IMR-90 (cell line): ENCODE results near the gene SLC38A5. TPM values are rescaled to one million over a fixed set of nuclear protein-coding genes. Genes with fewer than 3 reads are reported as not detected.
"Not testable (repeated sequence)": the region's sequence is repeated elsewhere in the genome, so short reads cannot be mapped to it uniquely, and the experiment has no call there.

Experiments
- ATAC-seq: fragments of 200-7000 bp; cut with Tn5 transposase; 2 replicates; pipeline ENCODE4 v1.9.1; 2020; ENCODE audit warnings: low read depth, mild to moderate bottlenecking, moderate library complexity
- BruUV-seq: library from RNA; stranded (reverse); fragments of 400-500 nt; replicated peaks from 2 replicates; lab custom pipeline; 2021; lab: Mats Ljungman, UMichigan
- CTCF ChIA-PET: fragments of 300-600 bp; formaldehyde crosslinking; extraction: SDS; loops from one replicate; lab custom pipeline; 2021; ENCODE audit warnings: antibody characterized with exemption; lab: Yijun Ruan, JAX
- POLR2A ChIA-PET: fragments of 300-600 bp; sonication (Branson Sonifier 250); formaldehyde crosslinking; loops from one replicate; lab custom pipeline; 2022; ENCODE audit warnings: antibody characterized with exemption; ENCODE audit not compliant: unreplicated experiment; lab: Charles Lee
- DNase-seq: peaks from one replicate; pipeline ENCODE4 v3.0.0; 2013
- H2AFZ ChIP-seq: replicated peaks from 2 replicates; pipeline ENCODE3; 2013; ENCODE audit warnings: low read length, mild to moderate bottlenecking; ENCODE audit not compliant: poor library complexity
- H2AK5ac ChIP-seq: 2 replicates; pipeline ENCODE4 v1.6.1; 2013; ENCODE audit warnings: low read depth, low read length, inconsistent platforms
- H2AK9ac ChIP-seq: replicated peaks from 2 replicates; pipeline ENCODE3; 2013; ENCODE audit warnings: mild to moderate bottlenecking, low read depth, low read length, moderate library complexity; ENCODE audit not compliant: poor library complexity
- H2BK120ac ChIP-seq: 2 replicates; pipeline ENCODE4 v1.6.1; 2013; ENCODE audit warnings: low read depth, low read length, inconsistent platforms
- H2BK15ac ChIP-seq: 3 replicates; pipeline ENCODE4 v1.6.1; 2013; ENCODE audit warnings: low read depth, low read length, inconsistent platforms
- H2BK20ac ChIP-seq: 2 replicates; pipeline ENCODE4 v1.6.1; 2013; ENCODE audit warnings: low read depth, mild to moderate bottlenecking, inconsistent platforms, low read length, moderate library complexity
- H2BK5ac ChIP-seq: 2 replicates; pipeline ENCODE4 v1.6.1; 2013; ENCODE audit warnings: mild to moderate bottlenecking, low read depth, low read length, inconsistent platforms; ENCODE audit not compliant: poor library complexity, severe bottlenecking
- H3K14ac ChIP-seq: replicated peaks from 2 replicates; pipeline ENCODE4 v1.6.1; 2013; ENCODE audit warnings: low read depth, low read length, inconsistent platforms
- H3K18ac ChIP-seq: 2 replicates; pipeline ENCODE4 v1.6.1; 2013; ENCODE audit warnings: low read depth, low read length, control low read depth
- H3K23ac ChIP-seq: 2 replicates; pipeline ENCODE4 v1.6.1; 2013; ENCODE audit warnings: low read depth, low read length, inconsistent platforms
- H3K27ac ChIP-seq: 2 replicates; pipeline ENCODE4 v1.5.1; 2013; ENCODE audit warnings: mild to moderate bottlenecking, control low read depth, low read length; ENCODE audit not compliant: insufficient read depth
- H3K27me3 ChIP-seq: 2 replicates; pipeline ENCODE4 v1.6.1; 2013; ENCODE audit warnings: low read length; ENCODE audit not compliant: control insufficient read depth, insufficient read depth
- H3K36me3 ChIP-seq: 2 replicates; pipeline ENCODE4 v1.6.1; 2013; ENCODE audit warnings: low read length, mixed read lengths; ENCODE audit not compliant: control insufficient read depth, insufficient read depth
- H3K4ac ChIP-seq: 2 replicates; pipeline ENCODE4 v1.6.1; 2013; ENCODE audit warnings: low read depth, low read length, inconsistent platforms
- H3K4me1 ChIP-seq: 2 replicates; pipeline ENCODE4 v1.6.1; 2013; ENCODE audit warnings: low read length, mixed read lengths; ENCODE audit not compliant: control insufficient read depth, insufficient read depth
- H3K4me2 ChIP-seq: 2 replicates; pipeline ENCODE4 v1.6.1; 2013; ENCODE audit warnings: low read depth, mild to moderate bottlenecking, control low read depth, low read length, moderate library complexity
- H3K4me3 ChIP-seq: 2 replicates; pipeline ENCODE4 v1.5.1; 2013; ENCODE audit warnings: low read depth, mild to moderate bottlenecking, control low read depth, low read length, moderate library complexity; ENCODE audit not compliant: insufficient read depth
- H3K56ac ChIP-seq: 2 replicates; pipeline ENCODE4 v1.6.1; 2013; ENCODE audit warnings: low read length, inconsistent platforms; ENCODE audit not compliant: insufficient read depth; ENCODE audit errors: extremely low read depth
- H3K79me1 ChIP-seq, 2 experiments: 2 replicates each; pipeline ENCODE4 v1.6.1; 2013; ENCODE audit warnings: low read length in 2 of 2, inconsistent platforms in 1 of 2, low read depth in 1 of 2
- H3K9ac ChIP-seq: 2 replicates; pipeline ENCODE4 v1.6.1; 2013; ENCODE audit warnings: low read depth, low read length, control low read depth
- H3K9me1 ChIP-seq: 2 replicates; pipeline ENCODE4 v1.6.1; 2013; ENCODE audit warnings: low read length, inconsistent platforms; ENCODE audit not compliant: insufficient read depth
- H3K9me3 ChIP-seq: 2 replicates; pipeline ENCODE4 v1.6.1; 2013; ENCODE audit warnings: low read length; ENCODE audit not compliant: control insufficient read depth, insufficient read depth
- H4K20me1 ChIP-seq: 2 replicates; pipeline ENCODE4 v1.6.1; 2013; ENCODE audit warnings: low read length, inconsistent platforms; ENCODE audit not compliant: insufficient read depth
- H4K5ac ChIP-seq: 2 replicates; pipeline ENCODE4 v1.6.1; 2013; ENCODE audit warnings: mild to moderate bottlenecking, low read depth, low read length, control low read depth
- H4K8ac ChIP-seq, 2 experiments: 2 replicates each; pipeline ENCODE4 v1.6.1; 2013; ENCODE audit warnings: low read depth in 2 of 2, low read length in 2 of 2, control low read depth in 1 of 2, inconsistent platforms in 1 of 2
- H4K91ac ChIP-seq: 2 replicates; pipeline ENCODE4 v1.6.1; 2013; ENCODE audit warnings: low read depth, low read length, inconsistent platforms; ENCODE audit not compliant: insufficient read depth
- BHLHE40 ChIP-seq: fragments of 150-350 bp; IDR thresholded peaks from 2 replicates; pipeline ENCODE4 v1.6.1; 2016; ENCODE audit warnings: mild to moderate bottlenecking, low read depth, low read length
- CEBPB ChIP-seq: IDR thresholded peaks from 2 replicates; pipeline ENCODE4 v1.6.1; 2012; ENCODE audit warnings: low read depth, low read length, improper control_type of control experiment
- CTCF ChIP-seq: conservative IDR thresholded peaks from 2 replicates; pipeline ENCODE4 v1.5.1; 2012; ENCODE audit warnings: mild to moderate bottlenecking, low read depth, low read length, improper control_type of control experiment
- MAZ ChIP-seq: IDR thresholded peaks from 2 replicates; pipeline ENCODE4 v1.6.1; 2012; ENCODE audit warnings: low read depth, mild to moderate bottlenecking, low read length, improper control_type of control experiment, moderate library complexity, borderline replicate concordance
- RAD21 ChIP-seq: IDR thresholded peaks from 2 replicates; pipeline ENCODE4 v1.6.1; 2012; ENCODE audit warnings: low read length, improper control_type of control experiment
- RCOR1 ChIP-seq: IDR thresholded peaks from 2 replicates; pipeline ENCODE4 v1.6.1; 2012; ENCODE audit warnings: mild to moderate bottlenecking, low read length, improper control_type of control experiment; ENCODE audit not compliant: insufficient replicate concordance
- RFX5 ChIP-seq: IDR thresholded peaks from 2 replicates; pipeline ENCODE4 v1.8.0; 2012; ENCODE audit warnings: low read depth, mild to moderate bottlenecking, low read length, moderate library complexity
- SMC3 ChIP-seq: fragments of 150-350 bp; IDR thresholded peaks from 2 replicates; pipeline ENCODE4 v1.6.1; 2016; ENCODE audit warnings: low read depth, mild to moderate bottlenecking, antibody characterized with exemption, low read length, moderate library complexity
- WGBS, 2 experiments: methylation state at CpG; one replicate each; pipeline versions ENCODE4 v1.1.5 to v1.1.7; 2013; ENCODE audit warnings: missing lambda C conversion rate in 2 of 2; ENCODE audit not compliant: insufficient read length in 1 of 2; ENCODE audit errors: extremely low coverage in 2 of 2; 5-methylcytosine and 5-hydroxymethylcytosine counted together
- dilution Hi-C: fragments of 300-500 bp; cut with HindIII; formaldehyde crosslinking; loops from one replicate; pipeline ENCODE4 v1.14.3; 2018; ENCODE audit warnings: low sequenced_read_pairs; ENCODE audit not compliant: unreplicated experiment
- in situ Hi-C: fragments of 300-500 bp; cut with MboI; formaldehyde crosslinking; loops from 3 replicates; pipeline ENCODE4 v1.14.3; 2019; ENCODE audit warnings: low sequenced_read_pairs, inconsistent platforms, mixed read lengths
- intact Hi-C: fragments of 100-400 bp; cut with micrococcal nuclease; formaldehyde crosslinking; loops from 2 replicates; pipeline ENCODE4 v1.10.0; 2022
- polyA plus RNA-seq, 3 experiments: library from polyadenylated mRNA; depleted of rRNA; stranded (reverse); fragments of >200 nt; gene quantifications; 2 replicates each; pipeline ENCODE4 v1.2.3, GENCODE V29; 2012; ENCODE audit warnings: low replicate concordance in 1 of 3
- total RNA-seq: library from RNA; depleted of rRNA; stranded (reverse); fragments of >200 nt; gene quantifications from 2 replicates; pipeline ENCODE4 v1.2.3, GENCODE V29; 2012

The SLC38A5 gene
- total and polyA plus RNA-seq, 2 of the 4 experiments (the other 2 are of a cell fraction), result 12.2 to 20.4 TPM

GRCh38 chrX:48450076-48450475 is 20.0 kb downstream of the SLC38A5 start:
- no peak overlapping the region for H2BK20ac ChIP-seq
- no peaks in the 10 kb centered on the region for H3K9me3 ChIP-seq
- H3K56ac ChIP-seq, result no peak overlapping the region
- no peaks in the 10 kb centered on the region for H3K79me1 ChIP-seq
- TF ChIP-seq MAZ (no peak), RFX5 (no peak), BHLHE40 (no peak), SMC3 (no peak), RCOR1 (no peak), CEBPB (no peak), RAD21 (no peak), CTCF (no peak)
- H2AFZ ChIP-seq, result no peak overlapping the region
- peaks cover 4% of the 10 kb centered on the region for H3K27me3 ChIP-seq
- dilution Hi-C loops (no loop called here), intact Hi-C loops (no loop called here), in situ Hi-C loops (no loop called here)
- no peak overlapping the region for H3K14ac ChIP-seq
- no peak overlapping the region for H2BK120ac ChIP-seq
- H2BK5ac ChIP-seq, result no peak overlapping the region
- H4K20me1 ChIP-seq, result no peaks in the 10 kb centered on the region
- no peak overlapping the region for H4K5ac ChIP-seq
- ChIA-PET POLR2A (no interaction called here), CTCF (no interaction called here)
- no peak for DNase-seq
- H3K27ac ChIP-seq, result no peak overlapping the region
- H3K4me1 ChIP-seq, result no peaks in the 10 kb centered on the region
- H3K23ac ChIP-seq, result no peak overlapping the region
- H3K9me1 ChIP-seq, result no peaks in the 10 kb centered on the region
- no peak overlapping the region for H3K4me2 ChIP-seq
- H4K8ac ChIP-seq, result no peak overlapping the region
- H3K4me3 ChIP-seq, result no peak overlapping the region
- H4K91ac ChIP-seq, result no peak overlapping the region
- no peak overlapping the region for H3K18ac ChIP-seq
- H2BK15ac ChIP-seq, result no peak overlapping the region
- ATAC-seq, result no peak
- H3K4ac ChIP-seq, result no peak overlapping the region
- no peak overlapping the region for H2AK5ac ChIP-seq
- H3K9ac ChIP-seq, result no peak overlapping the region
- BruUV-seq, result no TSS peak
- no peaks in the 10 kb centered on the region for H3K36me3 ChIP-seq
- H2AK9ac ChIP-seq, result no peak overlapping the region

- POLR2A ChIA-PET, H3K4me2 ChIP-seq, DNase-seq, H3K4me3 ChIP-seq, H2AK9ac ChIP-seq, H2BK120ac ChIP-seq, H2BK20ac ChIP-seq, H3K79me1 ChIP-seq, BruUV-seq, H3K4ac ChIP-seq, dilution Hi-C loops, H3K9me3 ChIP-seq, H2AK5ac ChIP-seq, H3K9ac ChIP-seq, ATAC-seq, H2AFZ ChIP-seq, H4K91ac ChIP-seq, H3K56ac ChIP-seq, H4K8ac ChIP-seq, H2BK5ac ChIP-seq, H4K5ac ChIP-seq, H3K36me3 ChIP-seq, H4K20me1 ChIP-seq, H3K27ac ChIP-seq, H3K4me1 ChIP-seq, H3K27me3 ChIP-seq, in situ Hi-C loops, intact Hi-C loops, CTCF ChIA-PET, H3K18ac ChIP-seq, H3K23ac ChIP-seq, H3K9me1 ChIP-seq, H2BK15ac ChIP-seq, H3K14ac ChIP-seq: not testable (repeated sequence)
- no CpG with 5 or more reads among the region's 6 CpGs for WGBS, 2 experiments
Observed at GRCh38 chrX:48447201-48447600, 22.9 kb downstream of the SLC38A5 start.
